Measurements from ENCODE around the gene TSPAN10. TPM values are rescaled to one million over a fixed set of nuclear protein-coding genes. Genes with fewer than 3 reads are reported as not detected.

The TSPAN10 gene
- polyA plus RNA-seq, 1 donor from 2014 or later = not detected

DNA sequence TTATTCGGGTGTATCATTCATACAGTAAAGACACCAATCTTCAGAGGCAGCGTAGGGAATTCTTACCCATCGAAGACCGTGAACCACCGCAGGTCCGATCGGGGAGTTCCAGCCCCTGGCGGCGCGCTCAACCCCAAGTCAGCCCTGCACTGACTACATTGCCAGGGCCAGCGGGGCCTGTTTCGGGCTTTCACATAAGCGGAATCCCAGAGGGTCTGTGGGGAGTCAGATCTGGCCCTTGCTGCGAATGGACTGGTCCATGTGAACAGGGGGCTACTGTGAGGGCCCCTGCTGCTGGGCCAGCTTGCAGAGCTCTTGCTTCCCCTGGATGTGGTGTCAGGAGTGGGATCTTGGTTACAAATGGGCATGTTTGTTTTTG lies 11.7 kb downstream of the TSPAN10 start:
- Histone ChIP-seq H3K9ac (ENCODE audit: low read length) (no peak overlapping the region), H3K9me3 (ENCODE audit: low read length) (peaks cover 7% of the 10 kb centered on the region), H3K36me3 (ENCODE audit: insufficient read depth, low read length) (no peaks in the 10 kb centered on the region), H3K79me2 (replicated peaks; ENCODE audit: insufficient read depth, low read length) (no peaks in the 10 kb centered on the region), H4K20me1 (ENCODE audit: insufficient read depth) (no peaks in the 10 kb centered on the region), H2AFZ (ENCODE audit: low read depth, low read length) (no peak overlapping the region), H3K4me3 (ENCODE audit: low read length) (no peak overlapping the region), H3K9me2 (ENCODE audit: insufficient read depth, low read length) (no peaks in the 10 kb centered on the region), H3K27ac (ENCODE audit: low read length) (no peak overlapping the region), H3K27me3 (ENCODE audit: insufficient read depth, low read depth, low read length) (peaks cover 11% of the 10 kb centered on the region), H3K4me2 (ENCODE audit: low read length) (no peak overlapping the region), H3F3A (ENCODE audit: insufficient read depth, low read length, poor library complexity, severe bottlenecking) (no peaks in the 10 kb centered on the region)
- TF ChIP-seq EP300 (conservative IDR thresholded peaks at IDR 0.05; ENCODE audit: poor library complexity, severe bottlenecking) (no peak), SMC3 (conservative IDR thresholded peaks at IDR 0.05; ENCODE audit: poor library complexity) (no peak), RAD21 (conservative IDR thresholded peaks at IDR 0.05) (no peak), EZH2 (IDR thresholded peaks at IDR 0.05; ENCODE audit: borderline replicate concordance, insufficient read depth, low read length, poor library complexity, severe bottlenecking) (no peak), POLR2AphosphoS5 (IDR thresholded peaks at IDR 0.05) (no peak), MXI1 (conservative IDR thresholded peaks at IDR 0.05; ENCODE audit: poor library complexity, severe bottlenecking) (no peak), TAF1 (IDR thresholded peaks at IDR 0.05; ENCODE audit: low read depth) (no peak)
- TF ChIP-seq, protein P1, sequence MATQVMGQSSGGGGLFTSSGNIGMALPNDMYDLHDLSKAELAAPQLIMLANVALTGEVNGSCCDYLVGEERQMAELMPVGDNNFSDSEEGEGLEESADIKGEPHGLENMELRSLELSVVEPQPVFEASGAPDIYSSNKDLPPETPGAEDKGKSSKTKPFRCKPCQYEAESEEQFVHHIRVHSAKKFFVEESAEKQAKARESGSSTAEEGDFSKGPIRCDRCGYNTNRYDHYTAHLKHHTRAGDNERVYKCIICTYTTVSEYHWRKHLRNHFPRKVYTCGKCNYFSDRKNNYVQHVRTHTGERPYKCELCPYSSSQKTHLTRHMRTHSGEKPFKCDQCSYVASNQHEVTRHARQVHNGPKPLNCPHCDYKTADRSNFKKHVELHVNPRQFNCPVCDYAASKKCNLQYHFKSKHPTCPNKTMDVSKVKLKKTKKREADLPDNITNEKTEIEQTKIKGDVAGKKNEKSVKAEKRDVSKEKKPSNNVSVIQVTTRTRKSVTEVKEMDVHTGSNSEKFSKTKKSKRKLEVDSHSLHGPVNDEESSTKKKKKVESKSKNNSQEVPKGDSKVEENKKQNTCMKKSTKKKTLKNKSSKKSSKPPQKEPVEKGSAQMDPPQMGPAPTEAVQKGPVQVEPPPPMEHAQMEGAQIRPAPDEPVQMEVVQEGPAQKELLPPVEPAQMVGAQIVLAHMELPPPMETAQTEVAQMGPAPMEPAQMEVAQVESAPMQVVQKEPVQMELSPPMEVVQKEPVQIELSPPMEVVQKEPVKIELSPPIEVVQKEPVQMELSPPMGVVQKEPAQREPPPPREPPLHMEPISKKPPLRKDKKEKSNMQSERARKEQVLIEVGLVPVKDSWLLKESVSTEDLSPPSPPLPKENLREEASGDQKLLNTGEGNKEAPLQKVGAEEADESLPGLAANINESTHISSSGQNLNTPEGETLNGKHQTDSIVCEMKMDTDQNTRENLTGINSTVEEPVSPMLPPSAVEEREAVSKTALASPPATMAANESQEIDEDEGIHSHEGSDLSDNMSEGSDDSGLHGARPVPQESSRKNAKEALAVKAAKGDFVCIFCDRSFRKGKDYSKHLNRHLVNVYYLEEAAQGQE (IDR thresholded peaks at IDR 0.05; ENCODE audit: borderline replicate concordance) = no peak
- TF ChIP-seq, protein P2, sequence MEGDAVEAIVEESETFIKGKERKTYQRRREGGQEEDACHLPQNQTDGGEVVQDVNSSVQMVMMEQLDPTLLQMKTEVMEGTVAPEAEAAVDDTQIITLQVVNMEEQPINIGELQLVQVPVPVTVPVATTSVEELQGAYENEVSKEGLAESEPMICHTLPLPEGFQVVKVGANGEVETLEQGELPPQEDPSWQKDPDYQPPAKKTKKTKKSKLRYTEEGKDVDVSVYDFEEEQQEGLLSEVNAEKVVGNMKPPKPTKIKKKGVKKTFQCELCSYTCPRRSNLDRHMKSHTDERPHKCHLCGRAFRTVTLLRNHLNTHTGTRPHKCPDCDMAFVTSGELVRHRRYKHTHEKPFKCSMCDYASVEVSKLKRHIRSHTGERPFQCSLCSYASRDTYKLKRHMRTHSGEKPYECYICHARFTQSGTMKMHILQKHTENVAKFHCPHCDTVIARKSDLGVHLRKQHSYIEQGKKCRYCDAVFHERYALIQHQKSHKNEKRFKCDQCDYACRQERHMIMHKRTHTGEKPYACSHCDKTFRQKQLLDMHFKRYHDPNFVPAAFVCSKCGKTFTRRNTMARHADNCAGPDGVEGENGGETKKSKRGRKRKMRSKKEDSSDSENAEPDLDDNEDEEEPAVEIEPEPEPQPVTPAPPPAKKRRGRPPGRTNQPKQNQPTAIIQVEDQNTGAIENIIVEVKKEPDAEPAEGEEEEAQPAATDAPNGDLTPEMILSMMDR (IDR thresholded peaks at IDR 0.05; ENCODE audit: poor library complexity, severe bottlenecking) = no peak

DNA sequence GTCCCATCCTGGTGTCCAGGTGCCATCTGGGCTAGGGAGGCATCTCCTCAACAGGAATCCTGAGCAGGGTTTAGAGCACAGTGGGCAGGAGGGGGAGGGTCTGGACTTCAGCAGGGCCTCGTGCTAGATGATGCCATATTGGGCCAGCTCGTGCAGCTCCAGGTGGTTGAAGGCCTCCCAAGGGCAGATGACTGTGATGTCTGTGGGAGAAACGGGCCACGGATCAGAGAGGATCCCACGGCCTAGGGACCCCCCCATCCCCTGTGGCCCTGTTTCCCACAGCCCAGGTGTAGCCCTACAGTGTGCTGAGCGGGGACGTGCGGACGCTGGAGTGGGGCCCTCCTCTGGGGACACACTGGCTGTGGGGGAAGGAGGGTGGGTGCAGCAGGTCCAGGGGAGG lies 14.0 kb downstream of the TSPAN10 start:
- H3K79me2 ChIP-seq (replicated peaks; ENCODE audit: insufficient read depth, low read length) = no peaks in the 10 kb centered on the region
- H3K4me3 ChIP-seq (ENCODE audit: low read length) = no peak overlapping the region
- no peaks in the 10 kb centered on the region for H3F3A ChIP-seq (ENCODE audit: insufficient read depth, low read length, poor library complexity, severe bottlenecking)
- H3K27me3 ChIP-seq (ENCODE audit: insufficient read depth, low read depth, low read length) = peaks cover 11% of the 10 kb centered on the region
- no peak for TF ChIP-seq RAD21 (conservative IDR thresholded peaks at IDR 0.05)
- TF ChIP-seq, protein P2 (IDR thresholded peaks at IDR 0.05; ENCODE audit: poor library complexity, severe bottlenecking) = no peak
- TF ChIP-seq, protein P1 (IDR thresholded peaks at IDR 0.05; ENCODE audit: borderline replicate concordance) = no peak
- TF ChIP-seq EP300 (conservative IDR thresholded peaks at IDR 0.05; ENCODE audit: poor library complexity, severe bottlenecking) = no peak
- no peak for TF ChIP-seq TAF1 (IDR thresholded peaks at IDR 0.05; ENCODE audit: low read depth)
- no peak for TF ChIP-seq MXI1 (conservative IDR thresholded peaks at IDR 0.05; ENCODE audit: poor library complexity, severe bottlenecking)
- TF ChIP-seq POLR2AphosphoS5 (IDR thresholded peaks at IDR 0.05) = no peak
- no peak for TF ChIP-seq EZH2 (IDR thresholded peaks at IDR 0.05; ENCODE audit: borderline replicate concordance, insufficient read depth, low read length, poor library complexity, severe bottlenecking)
- no peak for TF ChIP-seq SMC3 (conservative IDR thresholded peaks at IDR 0.05; ENCODE audit: poor library complexity)
- H3K9me3 ChIP-seq (ENCODE audit: low read length) = peaks cover 7% of the 10 kb centered on the region
- no peak overlapping the region for H3K4me2 ChIP-seq (ENCODE audit: low read length)
- H3K9me2 ChIP-seq (ENCODE audit: insufficient read depth, low read length) = no peaks in the 10 kb centered on the region
- H3K27ac ChIP-seq (ENCODE audit: low read length) = no peak overlapping the region
- no peak overlapping the region for H2AFZ ChIP-seq (ENCODE audit: low read depth, low read length)
- H3K9ac ChIP-seq (ENCODE audit: low read length) = no peak overlapping the region
- H4K20me1 ChIP-seq (ENCODE audit: insufficient read depth) = no peaks in the 10 kb centered on the region
- no peaks in the 10 kb centered on the region for H3K36me3 ChIP-seq (ENCODE audit: insufficient read depth, low read length)

All from neural cell (in vitro differentiated cells).